A673 (cell line): ENCODE results near the gene MICAL2. TPM values are rescaled to one million over a fixed set of nuclear protein-coding genes. Genes with fewer than 3 reads are reported as not detected.

Experiments
- BruUV-seq: library from RNA; stranded (reverse); fragments of 400-500 nt; replicated peaks from 2 replicates; lab custom pipeline; 2021; lab: Mats Ljungman, UMichigan
- CTCF ChIA-PET: fragments of 300-600 bp; sonication (Branson Sonifier 250); formaldehyde crosslinking; loops from one replicate; lab custom pipeline; 2022; ENCODE audit warnings: antibody characterized with exemption; lab: Charles Lee
- POLR2A ChIA-PET: fragments of 300-600 bp; sonication (Branson Sonifier 250); formaldehyde crosslinking; loops from one replicate; lab custom pipeline; 2022; ENCODE audit warnings: antibody characterized with exemption; ENCODE audit not compliant: low non-redundant PET; lab: Charles Lee
- DNase-seq: peaks from one replicate; pipeline ENCODE4 v3.0.0-alpha.2; 2015; ENCODE audit warnings: low spot score
- H3K27ac ChIP-seq: fragments of 200-600 bp; sonication (generic); 2 replicates; pipeline ENCODE4 v1.5.1; 2016; ENCODE audit warnings: mixed run types, low read depth, mild to moderate bottlenecking, mixed read lengths, antibody characterized with exemption, low read length; ENCODE audit not compliant: poor library complexity, severe bottlenecking
- H3K27me3 ChIP-seq: fragments of 200-600 bp; sonication (generic); replicated peaks from 2 replicates; pipeline ENCODE4 v1.6.1; 2017; ENCODE audit warnings: mixed run types, low read depth, mild to moderate bottlenecking, mixed read lengths, antibody characterized with exemption, low read length; ENCODE audit not compliant: insufficient read depth, poor library complexity
- H3K36me3 ChIP-seq: fragments of 200-600 bp; sonication (generic); 2 replicates; pipeline ENCODE4 v1.6.1; 2016; ENCODE audit warnings: mixed run types, mild to moderate bottlenecking, mixed read lengths, antibody characterized with exemption, low read length; ENCODE audit not compliant: insufficient read depth, poor library complexity, severe bottlenecking
- H3K4me1 ChIP-seq: fragments of 200-600 bp; sonication (generic); 2 replicates; pipeline ENCODE4 v1.6.1; 2017; ENCODE audit warnings: mixed run types, mild to moderate bottlenecking, mixed read lengths, antibody characterized with exemption, low read length; ENCODE audit not compliant: insufficient read depth, poor library complexity, severe bottlenecking
- H3K4me3 ChIP-seq: fragments of 200-600 bp; sonication (generic); 2 replicates; pipeline ENCODE4 v1.5.1; 2016; ENCODE audit warnings: low read depth, mixed run types, mild to moderate bottlenecking, mixed read lengths, low read length; ENCODE audit not compliant: poor library complexity, severe bottlenecking
- H3K9me3 ChIP-seq: fragments of 200-600 bp; sonication (generic); 2 replicates; pipeline ENCODE4 v1.6.1; 2016; ENCODE audit warnings: mixed run types, low read depth, mild to moderate bottlenecking, mixed read lengths, antibody characterized with exemption, low read length; ENCODE audit not compliant: poor library complexity, severe bottlenecking
- CTCF ChIP-seq: fragments of 300-800, 200-600 bp; sonication (generic); conservative IDR thresholded peaks from 2 replicates; pipeline ENCODE4 v1.5.1; 2017; ENCODE audit warnings: low read depth, mild to moderate bottlenecking, antibody characterized with exemption, low read length, moderate library complexity, mixed read lengths
- EZH2 ChIP-seq: fragments of 200-600 bp; sonication (generic); IDR thresholded peaks from 2 replicates; pipeline ENCODE4 v1.6.1; 2017; ENCODE audit warnings: borderline replicate concordance, low read depth, mild to moderate bottlenecking, mixed read lengths, antibody characterized with exemption, low read length; ENCODE audit not compliant: poor library complexity, severe bottlenecking
- intact Hi-C: fragments of 100-400 bp; cut with micrococcal nuclease; formaldehyde crosslinking; loops from one replicate; pipeline ENCODE4 v1.10.0; 2022; ENCODE audit not compliant: unreplicated experiment
- total RNA-seq: library from RNA; stranded (reverse); gene quantifications from 2 replicates; pipeline ENCODE4 v1.2.3, GENCODE V29; 2021

Gene MICAL2
- total RNA-seq, 1 experiment from 2014 or later, result 1.1 TPM

DNA sequence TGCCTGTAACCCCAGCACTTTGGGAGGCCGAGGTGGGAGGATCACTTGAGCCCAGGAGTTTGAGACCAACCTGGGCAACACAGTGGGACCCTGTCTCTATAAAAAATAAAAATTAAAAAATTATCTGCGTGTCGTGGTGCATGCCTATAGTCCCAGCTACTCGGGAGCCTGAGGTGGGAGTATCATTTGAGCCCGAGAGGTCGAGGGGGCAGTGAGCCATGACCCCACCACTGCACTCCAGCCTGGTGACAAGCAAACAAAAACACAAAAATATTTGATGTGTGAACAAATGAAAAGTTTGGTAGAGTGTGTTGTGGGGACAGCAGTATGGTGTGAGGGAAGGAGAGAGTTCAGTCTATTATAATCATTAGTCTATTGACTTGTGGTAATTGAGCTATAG, 176.2 kb downstream of the MICAL2 start:
- Histone ChIP-seq H3K4me1 (no peaks in the 10 kb centered on the region), H3K9me3 (no peaks in the 10 kb centered on the region), H3K27ac (no peak overlapping the region), H3K4me3 (no peak overlapping the region), H3K36me3 (no peaks in the 10 kb centered on the region), H3K27me3 (no peaks in the 10 kb centered on the region)
- no TSS peak for BruUV-seq
- no peak for TF ChIP-seq EZH2
- TF ChIP-seq CTCF, result no peak
- CTCF ChIA-PET, result interaction anchor here (1.6 kb wide), 1 partner anchor 242 kb away, joined by 4 read pairs; no protein-coding TSS in a partner anchor
- intact Hi-C loops, result loop anchor here (5.0 to 10.0 kb wide), 2 partner anchors 46 to 352 kb away; no protein-coding TSS in a partner anchor
- POLR2A ChIA-PET, result no interaction called here
- DNase-seq, result no peak

GRCh38 chr11:12287009-12287373, 176.6 kb downstream of the MICAL2 start:
- peak; percentile 73 for DNase-seq
- no TSS peak for BruUV-seq
- Histone ChIP-seq H3K4me3 (no peak overlapping the region), H3K27me3 (no peaks in the 10 kb centered on the region), H3K27ac (no peak overlapping the region), H3K36me3 (no peaks in the 10 kb centered on the region), H3K4me1 (no peaks in the 10 kb centered on the region), H3K9me3 (no peaks in the 10 kb centered on the region)
- no peak for TF ChIP-seq CTCF
- TF ChIP-seq EZH2, result no peak
- CTCF ChIA-PET, result interaction anchor here (0.6 to 1.6 kb wide), 2 partner anchors 243 to 582 kb away, joined by 4 read pairs; no protein-coding TSS in a partner anchor
- intact Hi-C loops, result loop anchor here (5.0 to 10.0 kb wide), 2 partner anchors 45 to 352 kb away; no protein-coding TSS in a partner anchor
- POLR2A ChIA-PET, result no interaction called here

DNA sequence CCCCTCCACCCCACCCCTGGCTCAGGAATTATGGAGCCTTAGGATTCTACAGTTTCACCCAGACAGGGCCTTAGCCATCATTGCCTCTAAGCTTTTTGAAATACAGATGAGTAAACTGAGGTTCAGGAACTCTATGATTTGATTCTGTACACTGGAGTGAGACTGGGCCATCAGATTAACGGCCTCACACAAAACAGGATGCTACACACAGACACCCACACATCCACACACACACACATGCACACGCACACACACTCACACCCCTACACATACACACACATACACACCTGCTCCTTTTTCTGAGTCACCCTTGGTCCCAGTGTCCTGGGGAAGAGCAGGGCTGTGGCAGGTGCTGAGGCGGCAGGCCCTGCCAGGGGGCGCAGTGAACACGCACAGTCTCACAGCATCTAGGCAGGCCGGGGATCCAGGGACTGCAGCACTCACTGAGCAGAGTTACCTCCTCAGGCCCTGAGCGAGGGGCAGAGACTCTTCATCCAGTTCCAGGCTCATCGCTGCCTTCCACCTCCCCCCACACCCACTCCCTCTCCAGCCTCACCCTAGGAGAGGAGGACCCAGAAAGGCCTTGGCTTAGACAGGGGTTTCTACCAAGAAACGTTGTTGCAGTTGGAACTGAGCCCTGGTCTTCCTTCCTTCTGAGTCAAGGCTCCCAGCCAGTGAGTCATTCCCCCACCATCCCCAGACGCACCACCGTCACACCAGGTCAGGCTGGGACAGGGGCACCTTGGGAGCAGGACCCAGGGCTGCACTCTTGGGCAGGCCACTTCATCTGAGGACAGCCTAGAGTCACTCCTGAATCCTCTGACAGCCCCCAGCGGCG, 177.2 kb downstream of the MICAL2 start:
- H3K27ac ChIP-seq, result no peak overlapping the region
- ChIA-PET POLR2A (no interaction called here), CTCF (interaction anchor here (0.6 to 2.4 kb wide), 3 partner anchors 44 to 581 kb away, joined by 4 to 16 read pairs (median 4); no protein-coding TSS in a partner anchor)
- H3K9me3 ChIP-seq, result no peaks in the 10 kb centered on the region
- intact Hi-C loops, result loop anchor here (5.0 to 10.0 kb wide), 2 partner anchors 45 to 353 kb away; no protein-coding TSS in a partner anchor
- no peaks in the 10 kb centered on the region for H3K27me3 ChIP-seq
- no TSS peak for BruUV-seq
- no peaks in the 10 kb centered on the region for H3K4me1 ChIP-seq
- no peak overlapping the region for H3K4me3 ChIP-seq
- TF ChIP-seq EZH2, result no peak
- TF ChIP-seq CTCF, result peak; percentile 46
- peak; percentile 42 for DNase-seq
- H3K36me3 ChIP-seq, result no peaks in the 10 kb centered on the region
